GM23338 (cell line): ENCODE data around the gene GNG12. TPM values are rescaled to one million over a fixed set of nuclear protein-coding genes. Genes with fewer than 3 reads are reported as not detected.

Source experiments
- ATAC-seq: fragments of 200-7000 bp; cut with Tn5 transposase; 3 replicates; pipeline ENCODE4 v1.9.1; 2020
- DNase-seq: peaks from one replicate; pipeline ENCODE4 v3.0.0-alpha.2; 2015; ENCODE audit warnings: low spot score
- H2AFZ ChIP-seq: fragments of 200-600 bp; sonication (generic); 2 replicates; pipeline ENCODE4 v1.8.0; 2016; ENCODE audit warnings: antibody characterized with exemption, mild to moderate bottlenecking, moderate library complexity
- H3F3A ChIP-seq: fragments of 200-600 bp; sonication (generic); replicated peaks from 2 replicates; pipeline ENCODE4 v1.8.0; 2017; ENCODE audit warnings: antibody characterized with exemption, mixed run types, low read depth
- H3K27ac ChIP-seq: fragments of 200-600 bp; sonication (generic); 2 replicates; pipeline ENCODE4 v1.6.1; 2016; ENCODE audit warnings: low read depth
- H3K27me3 ChIP-seq: fragments of 200-600 bp; sonication (generic); 2 replicates; pipeline ENCODE4 v1.8.0; 2016; ENCODE audit warnings: mild to moderate bottlenecking, mixed run types, moderate library complexity; ENCODE audit not compliant: insufficient read depth
- H3K36me3 ChIP-seq: fragments of 200-600 bp; sonication (generic); 2 replicates; pipeline ENCODE4 v1.8.0; 2016; ENCODE audit warnings: mild to moderate bottlenecking; ENCODE audit not compliant: insufficient read depth
- H3K4me1 ChIP-seq: fragments of 200-600 bp; sonication (generic); 2 replicates; pipeline ENCODE4 v1.8.0; 2016; ENCODE audit warnings: mild to moderate bottlenecking, moderate library complexity; ENCODE audit not compliant: insufficient read depth
- H3K4me2 ChIP-seq: fragments of 200-600 bp; sonication (generic); 2 replicates; pipeline ENCODE4 v1.7.1; 2017; ENCODE audit warnings: mixed run types
- H3K4me3 ChIP-seq: fragments of 200-600 bp; sonication (generic); 2 replicates; pipeline ENCODE4 v1.6.1; 2016; ENCODE audit warnings: mixed run types
- H3K79me2 ChIP-seq: fragments of 200-600 bp; sonication (generic); replicated peaks from 2 replicates; pipeline ENCODE4 v1.8.0; 2017; ENCODE audit warnings: mild to moderate bottlenecking; ENCODE audit not compliant: insufficient read depth
- H3K9me2 ChIP-seq: fragments of 200-600 bp; sonication (generic); 2 replicates; pipeline ENCODE4 v1.8.0; 2017; ENCODE audit not compliant: insufficient read depth
- H4K20me1 ChIP-seq: fragments of 200-600 bp; sonication (generic); replicated peaks from 2 replicates; pipeline ENCODE4 v1.8.0; 2017; ENCODE audit warnings: mild to moderate bottlenecking; ENCODE audit not compliant: insufficient read depth
- H3K27ac Mint-ChIP-seq: 2 replicates; pipeline ENCODE4 v1.8.0; 2020; ENCODE audit warnings: inconsistent platforms, mild to moderate bottlenecking, moderate library complexity, mixed read lengths
- H3K27me3 Mint-ChIP-seq: 3 replicates; pipeline ENCODE4 v1.8.0; 2022; ENCODE audit warnings: low read depth, mild to moderate bottlenecking, moderate library complexity, mixed read lengths, inconsistent platforms; ENCODE audit not compliant: insufficient read depth, poor library complexity
- H3K36me3 Mint-ChIP-seq: 3 replicates; pipeline ENCODE4 v1.8.0; 2021; ENCODE audit warnings: low read depth, mild to moderate bottlenecking, inconsistent platforms, moderate library complexity, mixed read lengths
- H3K4me1 Mint-ChIP-seq: 3 replicates; pipeline ENCODE4 v1.8.0; 2020; ENCODE audit warnings: mild to moderate bottlenecking, inconsistent platforms, mixed read lengths
- H3K4me3 Mint-ChIP-seq: 3 replicates; pipeline ENCODE4 v1.8.0; 2021; ENCODE audit warnings: moderate library complexity, mild to moderate bottlenecking, inconsistent platforms, mixed read lengths
- H3K9me3 Mint-ChIP-seq: 3 replicates; pipeline ENCODE4 v1.8.0; 2020; ENCODE audit warnings: moderate library complexity, mild to moderate bottlenecking, inconsistent platforms, mixed read lengths
- CREB1 ChIP-seq: fragments of 250-450 bp; sonication (Bioruptor Pico); IDR thresholded peaks from 2 replicates; pipeline ENCODE4 v1.5.0; 2020; ENCODE audit warnings: low read depth, mild to moderate bottlenecking, moderate library complexity
- EZH2phosphoT487 ChIP-seq: fragments of 200-600 bp; sonication (generic); IDR thresholded peaks from one replicate; pipeline ENCODE4 v1.8.1; 2018; ENCODE audit warnings: antibody characterized with exemption; ENCODE audit not compliant: unreplicated experiment
- NANOG ChIP-seq: IDR thresholded peaks from 2 replicates; pipeline ENCODE4 v1.6.1; 2016; ENCODE audit warnings: antibody characterized with exemption, borderline replicate concordance
- STAT1 ChIP-seq: IDR thresholded peaks from one replicate; pipeline ENCODE4 v1.6.1; 2016; ENCODE audit warnings: antibody characterized with exemption; ENCODE audit not compliant: unreplicated experiment
- ZNF114 ChIP-seq: fragments of 250-450 bp; sonication (Bioruptor Pico); IDR thresholded peaks from 2 replicates; pipeline ENCODE4 v1.5.0; 2020; ENCODE audit warnings: mild to moderate bottlenecking, moderate library complexity
- polyA plus RNA-seq: library from polyadenylated mRNA; unstranded; fragments of >200 nt; fragmentation: Nextera tagmentation; extraction: Ambion mirVana; gene quantifications from 2 replicates; pipeline ENCODE4 v1.2.1, GENCODE V29; 2016
- total RNA-seq: library from RNA; depleted of rRNA; stranded (reverse); fragments of >200 nt; shearing (Covaris generic); gene quantifications from 2 replicates; pipeline ENCODE4 v1.2.3, GENCODE V29; 2014
- TF ChIP-seq, protein P1 (sequence below): IDR thresholded peaks from one replicate; pipeline ENCODE4 v1.6.1; 2018; ENCODE audit warnings: antibody characterized with exemption; ENCODE audit not compliant: unreplicated experiment
- TF ChIP-seq, protein P2 (sequence below): IDR thresholded peaks from 2 replicates; pipeline ENCODE4 v1.6.1; 2016; ENCODE audit warnings: antibody characterized with exemption
- TF ChIP-seq, protein P3 (sequence below), 2 experiments: fragments of 200-600 bp in 1 of 2; sonication (generic) in 1 of 2; conservative IDR thresholded peaks; 2 replicates each; pipeline versions ENCODE4 v1.5.1 to v1.6.1; 2016 to 2017; ENCODE audit warnings: antibody characterized with exemption in 2 of 2, low read depth in 2 of 2, mild to moderate bottlenecking in 2 of 2, moderate library complexity in 1 of 2

The GNG12 gene
- total and polyA plus RNA-seq, 2 experiments from 2014 or later = 13.4 to 33.0 TPM

- TF ChIP-seq, protein P1, sequence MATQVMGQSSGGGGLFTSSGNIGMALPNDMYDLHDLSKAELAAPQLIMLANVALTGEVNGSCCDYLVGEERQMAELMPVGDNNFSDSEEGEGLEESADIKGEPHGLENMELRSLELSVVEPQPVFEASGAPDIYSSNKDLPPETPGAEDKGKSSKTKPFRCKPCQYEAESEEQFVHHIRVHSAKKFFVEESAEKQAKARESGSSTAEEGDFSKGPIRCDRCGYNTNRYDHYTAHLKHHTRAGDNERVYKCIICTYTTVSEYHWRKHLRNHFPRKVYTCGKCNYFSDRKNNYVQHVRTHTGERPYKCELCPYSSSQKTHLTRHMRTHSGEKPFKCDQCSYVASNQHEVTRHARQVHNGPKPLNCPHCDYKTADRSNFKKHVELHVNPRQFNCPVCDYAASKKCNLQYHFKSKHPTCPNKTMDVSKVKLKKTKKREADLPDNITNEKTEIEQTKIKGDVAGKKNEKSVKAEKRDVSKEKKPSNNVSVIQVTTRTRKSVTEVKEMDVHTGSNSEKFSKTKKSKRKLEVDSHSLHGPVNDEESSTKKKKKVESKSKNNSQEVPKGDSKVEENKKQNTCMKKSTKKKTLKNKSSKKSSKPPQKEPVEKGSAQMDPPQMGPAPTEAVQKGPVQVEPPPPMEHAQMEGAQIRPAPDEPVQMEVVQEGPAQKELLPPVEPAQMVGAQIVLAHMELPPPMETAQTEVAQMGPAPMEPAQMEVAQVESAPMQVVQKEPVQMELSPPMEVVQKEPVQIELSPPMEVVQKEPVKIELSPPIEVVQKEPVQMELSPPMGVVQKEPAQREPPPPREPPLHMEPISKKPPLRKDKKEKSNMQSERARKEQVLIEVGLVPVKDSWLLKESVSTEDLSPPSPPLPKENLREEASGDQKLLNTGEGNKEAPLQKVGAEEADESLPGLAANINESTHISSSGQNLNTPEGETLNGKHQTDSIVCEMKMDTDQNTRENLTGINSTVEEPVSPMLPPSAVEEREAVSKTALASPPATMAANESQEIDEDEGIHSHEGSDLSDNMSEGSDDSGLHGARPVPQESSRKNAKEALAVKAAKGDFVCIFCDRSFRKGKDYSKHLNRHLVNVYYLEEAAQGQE = no peak
These were observed 112.2 kb downstream of the GNG12 start (continued) for GRCh38 chr1:67721112-67721511.

- H3F3A ChIP-seq = no peaks in the 10 kb centered on the region
- H3K79me2 ChIP-seq = no peaks in the 10 kb centered on the region
- no peak for TF ChIP-seq CREB1 (CRISPR knock-in tag)
- TF ChIP-seq, protein P2, sequence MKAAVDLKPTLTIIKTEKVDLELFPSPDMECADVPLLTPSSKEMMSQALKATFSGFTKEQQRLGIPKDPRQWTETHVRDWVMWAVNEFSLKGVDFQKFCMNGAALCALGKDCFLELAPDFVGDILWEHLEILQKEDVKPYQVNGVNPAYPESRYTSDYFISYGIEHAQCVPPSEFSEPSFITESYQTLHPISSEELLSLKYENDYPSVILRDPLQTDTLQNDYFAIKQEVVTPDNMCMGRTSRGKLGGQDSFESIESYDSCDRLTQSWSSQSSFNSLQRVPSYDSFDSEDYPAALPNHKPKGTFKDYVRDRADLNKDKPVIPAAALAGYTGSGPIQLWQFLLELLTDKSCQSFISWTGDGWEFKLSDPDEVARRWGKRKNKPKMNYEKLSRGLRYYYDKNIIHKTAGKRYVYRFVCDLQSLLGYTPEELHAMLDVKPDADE = no peak
- no peak for TF ChIP-seq EZH2phosphoT487
- no peak for TF ChIP-seq NANOG
- no peak for TF ChIP-seq ZNF114
- TF ChIP-seq, protein P1 = no peak
- no peak for TF ChIP-seq STAT1
- TF ChIP-seq, protein P3, sequence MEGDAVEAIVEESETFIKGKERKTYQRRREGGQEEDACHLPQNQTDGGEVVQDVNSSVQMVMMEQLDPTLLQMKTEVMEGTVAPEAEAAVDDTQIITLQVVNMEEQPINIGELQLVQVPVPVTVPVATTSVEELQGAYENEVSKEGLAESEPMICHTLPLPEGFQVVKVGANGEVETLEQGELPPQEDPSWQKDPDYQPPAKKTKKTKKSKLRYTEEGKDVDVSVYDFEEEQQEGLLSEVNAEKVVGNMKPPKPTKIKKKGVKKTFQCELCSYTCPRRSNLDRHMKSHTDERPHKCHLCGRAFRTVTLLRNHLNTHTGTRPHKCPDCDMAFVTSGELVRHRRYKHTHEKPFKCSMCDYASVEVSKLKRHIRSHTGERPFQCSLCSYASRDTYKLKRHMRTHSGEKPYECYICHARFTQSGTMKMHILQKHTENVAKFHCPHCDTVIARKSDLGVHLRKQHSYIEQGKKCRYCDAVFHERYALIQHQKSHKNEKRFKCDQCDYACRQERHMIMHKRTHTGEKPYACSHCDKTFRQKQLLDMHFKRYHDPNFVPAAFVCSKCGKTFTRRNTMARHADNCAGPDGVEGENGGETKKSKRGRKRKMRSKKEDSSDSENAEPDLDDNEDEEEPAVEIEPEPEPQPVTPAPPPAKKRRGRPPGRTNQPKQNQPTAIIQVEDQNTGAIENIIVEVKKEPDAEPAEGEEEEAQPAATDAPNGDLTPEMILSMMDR (conservative IDR thresholded peaks at IDR 0.05; ENCODE audit: low read depth in 2 of 2) = no peak
These were observed 113.7 kb downstream of the GNG12 start for GRCh38 chr1:67719329-67720196.

More at GRCh38 chr1:67719329-67720196, 113.7 kb downstream of the GNG12 start:
- H3K36me3 Mint-ChIP-seq = no peaks in the 10 kb centered on the region
- no peaks in the 10 kb centered on the region for H3K9me3 Mint-ChIP-seq
- ATAC-seq (no peak), DNase-seq (no peak)
- Histone ChIP-seq H2AFZ (no peak overlapping the region), H3K9me2 (no peaks in the 10 kb centered on the region), H3K4me1 (peaks cover 19% of the 10 kb centered on the region), H3K4me3 (no peak overlapping the region), H3K27ac (no peak overlapping the region), H3K4me2 (no peak overlapping the region), H4K20me1 (no peaks in the 10 kb centered on the region; the same call in none of the 2 replicates), H3K27me3 (no peaks in the 10 kb centered on the region), H3K36me3 (no peaks in the 10 kb centered on the region)
- no peak overlapping the region for H3K4me3 Mint-ChIP-seq
- H3K27me3 Mint-ChIP-seq = no peaks in the 10 kb centered on the region
- peaks cover 7% of the 10 kb centered on the region; the same call in 2 of the 3 replicates for H3K4me1 Mint-ChIP-seq
- no peak overlapping the region for H3K27ac Mint-ChIP-seq
